PC-3 (cell line): Measurements from ENCODE around the gene HSPB8. TPM values are rescaled to one million over a fixed set of nuclear protein-coding genes. Genes with fewer than 3 reads are reported as not detected.

Experiments
- ATAC-seq: fragments of 200-7000 bp; cut with Tn5 transposase; 2 replicates; pipeline ENCODE4 v1.9.1; 2020; ENCODE audit warnings: mild to moderate bottlenecking, moderate library complexity
- BruUV-seq: library from RNA; stranded (reverse); fragments of 400-500 nt; replicated peaks from 2 replicates; lab custom pipeline; 2021; lab: Mats Ljungman, UMichigan
- CTCF ChIA-PET: fragments of 300-600 bp; sonication (Branson Sonifier 250); formaldehyde crosslinking; loops from one replicate; lab custom pipeline; 2022; ENCODE audit warnings: antibody characterized with exemption; lab: Charles Lee
- POLR2A ChIA-PET: fragments of 300-600 bp; sonication (Branson Sonifier 250); formaldehyde crosslinking; loops from one replicate; lab custom pipeline; 2022; ENCODE audit warnings: antibody characterized with exemption; ENCODE audit not compliant: unreplicated experiment; lab: Charles Lee
- DNase-seq: peaks from one replicate; pipeline ENCODE4 v3.0.0-alpha.2; 2015
- H2AFZ ChIP-seq: fragments of 300-600 bp; sonication (generic); 2 replicates; pipeline ENCODE4 v1.6.0; 2016; ENCODE audit warnings: antibody characterized with exemption, low read length
- H3F3A ChIP-seq: fragments of 300-600 bp; sonication (generic); one replicate; pipeline ENCODE4 v1.6.0; 2017; ENCODE audit warnings: antibody characterized with exemption, low read length, control low read depth, mild to moderate bottlenecking; ENCODE audit not compliant: unreplicated experiment
- H3K27ac ChIP-seq: fragments of 300-600 bp; sonication (generic); 2 replicates; pipeline ENCODE4 v1.5.1; 2016; ENCODE audit warnings: mild to moderate bottlenecking, low read length
- H3K27me3 ChIP-seq: fragments of 300-600 bp; sonication (generic); 2 replicates; pipeline ENCODE4 v1.6.1; 2016; ENCODE audit warnings: low read length, mixed read lengths
- H3K36me3 ChIP-seq: fragments of 300-600 bp; sonication (generic); 2 replicates; pipeline ENCODE4 v1.6.1; 2016; ENCODE audit warnings: low read depth, mixed run types, low read length, mixed read lengths
- H3K4me1 ChIP-seq: fragments of 300-600 bp; sonication (generic); 2 replicates; pipeline ENCODE4 v1.5.1; 2016; ENCODE audit warnings: low read length; ENCODE audit not compliant: insufficient read depth
- H3K4me2 ChIP-seq: fragments of 300-600 bp; sonication (generic); 2 replicates; pipeline ENCODE4 v1.6.0; 2016; ENCODE audit warnings: low read length
- H3K4me3 ChIP-seq: fragments of 300-600 bp; sonication (generic); 2 replicates; pipeline ENCODE4 v1.5.1; 2016; ENCODE audit warnings: mild to moderate bottlenecking, low read length, mixed read lengths
- H3K79me2 ChIP-seq: fragments of 300-600 bp; sonication (generic); 2 replicates; pipeline ENCODE4 v1.6.1; 2017; ENCODE audit warnings: low read length, mixed read lengths
- H3K9ac ChIP-seq: fragments of 300-600 bp; sonication (generic); 2 replicates; pipeline ENCODE4 v1.6.0; 2016; ENCODE audit warnings: mild to moderate bottlenecking, low read length
- H3K9me2 ChIP-seq: fragments of 300-600 bp; sonication (generic); replicated peaks from 2 replicates; pipeline ENCODE4 v1.6.1; 2016; ENCODE audit warnings: mixed run types, low read length, mixed read lengths
- H3K9me3 ChIP-seq: fragments of 300-600 bp; sonication (generic); 2 replicates; pipeline ENCODE4 v1.6.1; 2016; ENCODE audit warnings: low read length, mixed read lengths
- H4K20me1 ChIP-seq: fragments of 300-600 bp; sonication (generic); 2 replicates; pipeline ENCODE4 v1.6.1; 2016; ENCODE audit warnings: low read length, mixed read lengths
- CTCF ChIP-seq: fragments of 300-600 bp; sonication (generic); conservative IDR thresholded peaks from 2 replicates; pipeline ENCODE4 v1.5.1; 2017; ENCODE audit warnings: antibody characterized with exemption, low read depth, mild to moderate bottlenecking, low read length
- EZH2 ChIP-seq: fragments of 300-600 bp; sonication (generic); IDR thresholded peaks from one replicate; pipeline ENCODE4 v1.6.1; 2017; ENCODE audit warnings: antibody characterized with exemption, mild to moderate bottlenecking, low read length; ENCODE audit not compliant: unreplicated experiment
- EZH2phosphoT487 ChIP-seq: fragments of 300-600 bp; sonication (generic); IDR thresholded peaks from 2 replicates; pipeline ENCODE4 v1.6.1; 2018; ENCODE audit warnings: mild to moderate bottlenecking, antibody characterized with exemption, low read length, borderline replicate concordance
- intact Hi-C: fragments of 100-400 bp; cut with micrococcal nuclease; formaldehyde crosslinking; loops from 2 replicates; pipeline ENCODE4 v1.9.0; 2023
- total RNA-seq: library from RNA; depleted of rRNA; stranded (reverse); fragments of >200 nt; gene quantifications from 2 replicates; pipeline ENCODE4 v1.2.3, GENCODE V29; 2014

The HSPB8 gene
- total RNA-seq, 1 experiment from 2014 or later = 11.4 TPM

GRCh38 chr12:119202544-119202943, 23.8 kb downstream of the HSPB8 start:
- TF ChIP-seq CTCF (no peak), EZH2 (no peak), EZH2phosphoT487 (no peak)
- no peak overlapping the region for H2AFZ ChIP-seq
- ChIA-PET CTCF (no interaction called here), POLR2A (no interaction called here)
- no peak overlapping the region for H3K27ac ChIP-seq
- H3K79me2 ChIP-seq = no peaks in the 10 kb centered on the region
- no peaks in the 10 kb centered on the region for H3K4me1 ChIP-seq
- DNase-seq (no peak), ATAC-seq (no peak)
- H3K36me3 ChIP-seq = no peaks in the 10 kb centered on the region
- BruUV-seq = no TSS peak
- no peak overlapping the region for H3K9ac ChIP-seq
- no peaks in the 10 kb centered on the region for H4K20me1 ChIP-seq
- 0 out of 2 replicates have a peak, but pooled peaks cover 8% of the 10 kb centered on the region for H3K27me3 ChIP-seq
- no peak overlapping the region for H3K4me2 ChIP-seq
- H3K4me3 ChIP-seq = no peak overlapping the region
- intact Hi-C loops = no loop called here
- no peaks in the 10 kb centered on the region for H3K9me2 ChIP-seq
- no peaks in the 10 kb centered on the region for H3F3A ChIP-seq
- no peaks in the 10 kb centered on the region for H3K9me3 ChIP-seq

- no peak overlapping the region for H3K9ac ChIP-seq
- H3K79me2 ChIP-seq = no peaks in the 10 kb centered on the region
- no peak overlapping the region for H3K4me2 ChIP-seq
- ATAC-seq = no peak
- H3K27ac ChIP-seq = no peak overlapping the region
- DNase-seq = no peak
- H4K20me1 ChIP-seq = no peaks in the 10 kb centered on the region
- H3K27me3 ChIP-seq = 0 out of 2 replicates have a peak, but pooled peaks cover 8% of the 10 kb centered on the region
- intact Hi-C loops = no loop called here
- no TSS peak for BruUV-seq
- H2AFZ ChIP-seq = no peak overlapping the region
- H3K9me3 ChIP-seq = no peaks in the 10 kb centered on the region
- ChIA-PET CTCF (no interaction called here), POLR2A (no interaction called here)
- H3K4me1 ChIP-seq = no peaks in the 10 kb centered on the region
- H3K9me2 ChIP-seq = no peaks in the 10 kb centered on the region
- no peak overlapping the region for H3K4me3 ChIP-seq
- no peaks in the 10 kb centered on the region for H3K36me3 ChIP-seq
- H3F3A ChIP-seq = no peaks in the 10 kb centered on the region
- no peak for TF ChIP-seq CTCF
- no peak for TF ChIP-seq EZH2phosphoT487
- TF ChIP-seq EZH2 = no peak
Observed at GRCh38 chr12:119204131-119204530, 25.4 kb downstream of the HSPB8 start.

- intact Hi-C loops = no loop called here
- TF ChIP-seq EZH2 = no peak
- no peak for TF ChIP-seq EZH2phosphoT487
- no peak for TF ChIP-seq CTCF
- no peak overlapping the region for H3K4me3 ChIP-seq
- no peak overlapping the region for H3K27ac ChIP-seq
- H2AFZ ChIP-seq = no peak overlapping the region
- H3K4me2 ChIP-seq = no peak overlapping the region
- no peaks in the 10 kb centered on the region for H3K36me3 ChIP-seq
- no peaks in the 10 kb centered on the region for H3F3A ChIP-seq
- H3K9me3 ChIP-seq = no peaks in the 10 kb centered on the region
- BruUV-seq = no TSS peak
- H4K20me1 ChIP-seq = no peaks in the 10 kb centered on the region
- 0 out of 2 replicates have a peak, but pooled peaks cover 8% of the 10 kb centered on the region for H3K27me3 ChIP-seq
- H3K9ac ChIP-seq = no peak overlapping the region
- ChIA-PET CTCF (no interaction called here), POLR2A (no interaction called here)
- no peak for DNase-seq
- no peaks in the 10 kb centered on the region for H3K4me1 ChIP-seq
- no peak for ATAC-seq
- no peaks in the 10 kb centered on the region for H3K79me2 ChIP-seq
- H3K9me2 ChIP-seq = no peaks in the 10 kb centered on the region
Observed at GRCh38 chr12:119204671-119205285, 26.0 kb downstream of the HSPB8 start.
